ENCODE data around the gene ZNF629.

- TF ChIP-seq, protein P1, sequence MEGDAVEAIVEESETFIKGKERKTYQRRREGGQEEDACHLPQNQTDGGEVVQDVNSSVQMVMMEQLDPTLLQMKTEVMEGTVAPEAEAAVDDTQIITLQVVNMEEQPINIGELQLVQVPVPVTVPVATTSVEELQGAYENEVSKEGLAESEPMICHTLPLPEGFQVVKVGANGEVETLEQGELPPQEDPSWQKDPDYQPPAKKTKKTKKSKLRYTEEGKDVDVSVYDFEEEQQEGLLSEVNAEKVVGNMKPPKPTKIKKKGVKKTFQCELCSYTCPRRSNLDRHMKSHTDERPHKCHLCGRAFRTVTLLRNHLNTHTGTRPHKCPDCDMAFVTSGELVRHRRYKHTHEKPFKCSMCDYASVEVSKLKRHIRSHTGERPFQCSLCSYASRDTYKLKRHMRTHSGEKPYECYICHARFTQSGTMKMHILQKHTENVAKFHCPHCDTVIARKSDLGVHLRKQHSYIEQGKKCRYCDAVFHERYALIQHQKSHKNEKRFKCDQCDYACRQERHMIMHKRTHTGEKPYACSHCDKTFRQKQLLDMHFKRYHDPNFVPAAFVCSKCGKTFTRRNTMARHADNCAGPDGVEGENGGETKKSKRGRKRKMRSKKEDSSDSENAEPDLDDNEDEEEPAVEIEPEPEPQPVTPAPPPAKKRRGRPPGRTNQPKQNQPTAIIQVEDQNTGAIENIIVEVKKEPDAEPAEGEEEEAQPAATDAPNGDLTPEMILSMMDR (conservative IDR thresholded peaks at IDR 0.05; ENCODE audit: low read depth in 2 of 2), result no peak
- TF ChIP-seq, protein P2, sequence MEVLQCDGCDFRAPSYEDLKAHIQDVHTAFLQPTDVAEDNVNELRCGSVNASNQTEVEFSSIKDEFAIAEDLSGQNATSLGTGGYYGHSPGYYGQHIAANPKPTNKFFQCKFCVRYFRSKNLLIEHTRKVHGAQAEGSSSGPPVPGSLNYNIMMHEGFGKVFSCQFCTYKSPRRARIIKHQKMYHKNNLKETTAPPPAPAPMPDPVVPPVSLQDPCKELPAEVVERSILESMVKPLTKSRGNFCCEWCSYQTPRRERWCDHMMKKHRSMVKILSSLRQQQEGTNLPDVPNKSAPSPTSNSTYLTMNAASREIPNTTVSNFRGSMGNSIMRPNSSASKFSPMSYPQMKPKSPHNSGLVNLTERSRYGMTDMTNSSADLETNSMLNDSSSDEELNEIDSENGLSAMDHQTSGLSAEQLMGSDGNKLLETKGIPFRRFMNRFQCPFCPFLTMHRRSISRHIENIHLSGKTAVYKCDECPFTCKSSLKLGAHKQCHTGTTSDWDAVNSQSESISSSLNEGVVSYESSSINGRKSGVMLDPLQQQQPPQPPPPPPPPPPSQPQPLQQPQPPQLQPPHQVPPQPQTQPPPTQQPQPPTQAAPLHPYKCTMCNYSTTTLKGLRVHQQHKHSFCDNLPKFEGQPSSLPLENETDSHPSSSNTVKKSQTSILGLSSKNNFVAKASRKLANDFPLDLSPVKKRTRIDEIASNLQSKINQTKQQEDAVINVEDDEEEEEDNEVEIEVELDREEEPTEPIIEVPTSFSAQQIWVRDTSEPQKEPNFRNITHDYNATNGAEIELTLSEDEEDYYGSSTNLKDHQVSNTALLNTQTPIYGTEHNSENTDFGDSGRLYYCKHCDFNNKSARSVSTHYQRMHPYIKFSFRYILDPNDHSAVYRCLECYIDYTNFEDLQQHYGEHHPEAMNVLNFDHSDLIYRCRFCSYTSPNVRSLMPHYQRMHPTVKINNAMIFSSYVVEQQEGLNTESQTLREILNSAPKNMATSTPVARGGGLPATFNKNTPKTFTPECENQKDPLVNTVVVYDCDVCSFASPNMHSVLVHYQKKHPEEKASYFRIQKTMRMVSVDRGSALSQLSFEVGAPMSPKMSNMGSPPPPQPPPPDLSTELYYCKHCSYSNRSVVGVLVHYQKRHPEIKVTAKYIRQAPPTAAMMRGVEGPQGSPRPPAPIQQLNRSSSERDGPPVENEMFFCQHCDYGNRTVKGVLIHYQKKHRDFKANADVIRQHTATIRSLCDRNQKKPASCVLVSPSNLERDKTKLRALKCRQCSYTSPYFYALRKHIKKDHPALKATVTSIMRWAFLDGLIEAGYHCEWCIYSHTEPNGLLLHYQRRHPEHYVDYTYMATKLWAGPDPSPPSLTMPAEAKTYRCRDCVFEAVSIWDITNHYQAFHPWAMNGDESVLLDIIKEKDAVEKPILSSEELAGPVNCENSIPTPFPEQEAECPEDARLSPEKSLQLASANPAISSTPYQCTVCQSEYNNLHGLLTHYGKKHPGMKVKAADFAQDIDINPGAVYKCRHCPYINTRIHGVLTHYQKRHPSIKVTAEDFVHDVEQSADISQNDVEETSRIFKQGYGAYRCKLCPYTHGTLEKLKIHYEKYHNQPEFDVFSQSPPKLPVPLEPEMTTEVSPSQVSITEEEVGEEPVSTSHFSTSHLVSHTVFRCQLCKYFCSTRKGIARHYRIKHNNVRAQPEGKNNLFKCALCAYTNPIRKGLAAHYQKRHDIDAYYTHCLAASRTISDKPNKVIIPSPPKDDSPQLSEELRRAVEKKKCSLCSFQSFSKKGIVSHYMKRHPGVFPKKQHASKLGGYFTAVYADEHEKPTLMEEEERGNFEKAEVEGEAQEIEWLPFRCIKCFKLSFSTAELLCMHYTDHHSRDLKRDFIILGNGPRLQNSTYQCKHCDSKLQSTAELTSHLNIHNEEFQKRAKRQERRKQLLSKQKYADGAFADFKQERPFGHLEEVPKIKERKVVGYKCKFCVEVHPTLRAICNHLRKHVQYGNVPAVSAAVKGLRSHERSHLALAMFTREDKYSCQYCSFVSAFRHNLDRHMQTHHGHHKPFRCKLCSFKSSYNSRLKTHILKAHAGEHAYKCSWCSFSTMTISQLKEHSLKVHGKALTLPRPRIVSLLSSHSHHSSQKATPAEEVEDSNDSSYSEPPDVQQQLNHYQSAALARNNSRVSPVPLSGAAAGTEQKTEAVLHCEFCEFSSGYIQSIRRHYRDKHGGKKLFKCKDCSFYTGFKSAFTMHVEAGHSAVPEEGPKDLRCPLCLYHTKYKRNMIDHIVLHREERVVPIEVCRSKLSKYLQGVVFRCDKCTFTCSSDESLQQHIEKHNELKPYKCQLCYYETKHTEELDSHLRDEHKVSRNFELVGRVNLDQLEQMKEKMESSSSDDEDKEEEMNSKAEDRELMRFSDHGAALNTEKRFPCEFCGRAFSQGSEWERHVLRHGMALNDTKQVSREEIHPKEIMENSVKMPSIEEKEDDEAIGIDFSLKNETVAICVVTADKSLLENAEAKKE (CRISPR knock-in tag; IDR thresholded peaks at IDR 0.05), result no peak
- TF ChIP-seq JUNB (IDR thresholded peaks at IDR 0.05; ENCODE audit: unreplicated experiment) (no peak), ETS1 (IDR thresholded peaks at IDR 0.05) (no peak), EZH2 (IDR thresholded peaks at IDR 0.05; ENCODE audit: low read depth, unreplicated experiment) (no peak), EZH2phosphoT487 (IDR thresholded peaks at IDR 0.05; ENCODE audit: unreplicated experiment) (no peak), POLR2AphosphoS5 (IDR thresholded peaks at IDR 0.05; ENCODE audit: low read depth) (no peak; the same call in 1 of the 2 replicates), NANOG (IDR thresholded peaks at IDR 0.05; ENCODE audit: borderline replicate concordance) (no peak), CREB1 (CRISPR knock-in tag; IDR thresholded peaks at IDR 0.05; ENCODE audit: low read depth) (no peak)
- TF ChIP-seq, protein P3, sequence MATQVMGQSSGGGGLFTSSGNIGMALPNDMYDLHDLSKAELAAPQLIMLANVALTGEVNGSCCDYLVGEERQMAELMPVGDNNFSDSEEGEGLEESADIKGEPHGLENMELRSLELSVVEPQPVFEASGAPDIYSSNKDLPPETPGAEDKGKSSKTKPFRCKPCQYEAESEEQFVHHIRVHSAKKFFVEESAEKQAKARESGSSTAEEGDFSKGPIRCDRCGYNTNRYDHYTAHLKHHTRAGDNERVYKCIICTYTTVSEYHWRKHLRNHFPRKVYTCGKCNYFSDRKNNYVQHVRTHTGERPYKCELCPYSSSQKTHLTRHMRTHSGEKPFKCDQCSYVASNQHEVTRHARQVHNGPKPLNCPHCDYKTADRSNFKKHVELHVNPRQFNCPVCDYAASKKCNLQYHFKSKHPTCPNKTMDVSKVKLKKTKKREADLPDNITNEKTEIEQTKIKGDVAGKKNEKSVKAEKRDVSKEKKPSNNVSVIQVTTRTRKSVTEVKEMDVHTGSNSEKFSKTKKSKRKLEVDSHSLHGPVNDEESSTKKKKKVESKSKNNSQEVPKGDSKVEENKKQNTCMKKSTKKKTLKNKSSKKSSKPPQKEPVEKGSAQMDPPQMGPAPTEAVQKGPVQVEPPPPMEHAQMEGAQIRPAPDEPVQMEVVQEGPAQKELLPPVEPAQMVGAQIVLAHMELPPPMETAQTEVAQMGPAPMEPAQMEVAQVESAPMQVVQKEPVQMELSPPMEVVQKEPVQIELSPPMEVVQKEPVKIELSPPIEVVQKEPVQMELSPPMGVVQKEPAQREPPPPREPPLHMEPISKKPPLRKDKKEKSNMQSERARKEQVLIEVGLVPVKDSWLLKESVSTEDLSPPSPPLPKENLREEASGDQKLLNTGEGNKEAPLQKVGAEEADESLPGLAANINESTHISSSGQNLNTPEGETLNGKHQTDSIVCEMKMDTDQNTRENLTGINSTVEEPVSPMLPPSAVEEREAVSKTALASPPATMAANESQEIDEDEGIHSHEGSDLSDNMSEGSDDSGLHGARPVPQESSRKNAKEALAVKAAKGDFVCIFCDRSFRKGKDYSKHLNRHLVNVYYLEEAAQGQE (IDR thresholded peaks at IDR 0.05; ENCODE audit: unreplicated experiment), result no peak
Measured at GRCh38 chr16:30761427-30761927, 25.5 kb downstream of the ZNF629 start.
